ENCODE measurements around the gene ITGB1BP1. TPM values are rescaled to one million over a fixed set of nuclear protein-coding genes. Genes with fewer than 3 reads are reported as not detected.

Gene ITGB1BP1
- total RNA-seq, 4 donors from 2014 or later: 14.3 to 39.1 (median 32.6) TPM

DNA sequence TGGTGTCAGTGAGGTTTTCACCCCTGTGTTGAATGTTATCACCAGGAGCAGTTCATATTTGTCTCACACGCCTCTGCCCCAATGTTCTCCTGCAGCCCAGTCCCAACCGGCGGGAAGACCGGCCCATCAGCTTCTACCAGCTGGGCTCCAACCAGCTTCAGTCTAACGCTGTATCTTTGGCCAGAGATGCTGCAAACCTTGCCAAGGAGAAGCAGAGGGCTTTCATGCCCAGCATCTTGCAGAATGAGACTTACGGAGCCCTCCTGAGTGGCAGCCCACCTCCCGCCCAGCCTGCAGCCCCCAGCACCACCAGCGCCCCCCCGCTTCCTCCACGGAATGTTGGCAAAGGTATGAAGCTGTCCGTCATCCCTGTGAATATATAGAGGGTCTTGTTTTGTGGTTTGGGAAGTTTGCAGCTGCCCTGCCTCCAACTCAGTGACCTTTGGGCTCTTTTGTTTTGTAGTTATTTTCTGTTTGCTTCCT, 35.1 kb downstream of the ITGB1BP1 start:
- H3K9me3 ChIP-seq: no peaks in the 10 kb centered on the region
- no peaks in the 10 kb centered on the region for H3K27me3 ChIP-seq
- WGBS, 2 donors: 78 to 94% methylated on average over 4 to 9 of the region's 11 CpGs
- no peak for DNase-seq
- H3K4me1 ChIP-seq: peaks cover 0 to 28% (median 11%) of the 10 kb centered on the region in 3 donors
- TF ChIP-seq, protein P1, sequence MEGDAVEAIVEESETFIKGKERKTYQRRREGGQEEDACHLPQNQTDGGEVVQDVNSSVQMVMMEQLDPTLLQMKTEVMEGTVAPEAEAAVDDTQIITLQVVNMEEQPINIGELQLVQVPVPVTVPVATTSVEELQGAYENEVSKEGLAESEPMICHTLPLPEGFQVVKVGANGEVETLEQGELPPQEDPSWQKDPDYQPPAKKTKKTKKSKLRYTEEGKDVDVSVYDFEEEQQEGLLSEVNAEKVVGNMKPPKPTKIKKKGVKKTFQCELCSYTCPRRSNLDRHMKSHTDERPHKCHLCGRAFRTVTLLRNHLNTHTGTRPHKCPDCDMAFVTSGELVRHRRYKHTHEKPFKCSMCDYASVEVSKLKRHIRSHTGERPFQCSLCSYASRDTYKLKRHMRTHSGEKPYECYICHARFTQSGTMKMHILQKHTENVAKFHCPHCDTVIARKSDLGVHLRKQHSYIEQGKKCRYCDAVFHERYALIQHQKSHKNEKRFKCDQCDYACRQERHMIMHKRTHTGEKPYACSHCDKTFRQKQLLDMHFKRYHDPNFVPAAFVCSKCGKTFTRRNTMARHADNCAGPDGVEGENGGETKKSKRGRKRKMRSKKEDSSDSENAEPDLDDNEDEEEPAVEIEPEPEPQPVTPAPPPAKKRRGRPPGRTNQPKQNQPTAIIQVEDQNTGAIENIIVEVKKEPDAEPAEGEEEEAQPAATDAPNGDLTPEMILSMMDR (IDR thresholded peaks at IDR 0.05): no peak
- no peak for TF ChIP-seq POLR2A (IDR thresholded peaks at IDR 0.05)
- peaks cover 0 to 73% (median 0%) of the 10 kb centered on the region in 3 donors for H3K36me3 ChIP-seq
- no peak overlapping the region for H3K4me3 ChIP-seq
- no peak overlapping the region for H3K27ac ChIP-seq
- intact Hi-C loops (cut with DNase I): no loop called here

DNA sequence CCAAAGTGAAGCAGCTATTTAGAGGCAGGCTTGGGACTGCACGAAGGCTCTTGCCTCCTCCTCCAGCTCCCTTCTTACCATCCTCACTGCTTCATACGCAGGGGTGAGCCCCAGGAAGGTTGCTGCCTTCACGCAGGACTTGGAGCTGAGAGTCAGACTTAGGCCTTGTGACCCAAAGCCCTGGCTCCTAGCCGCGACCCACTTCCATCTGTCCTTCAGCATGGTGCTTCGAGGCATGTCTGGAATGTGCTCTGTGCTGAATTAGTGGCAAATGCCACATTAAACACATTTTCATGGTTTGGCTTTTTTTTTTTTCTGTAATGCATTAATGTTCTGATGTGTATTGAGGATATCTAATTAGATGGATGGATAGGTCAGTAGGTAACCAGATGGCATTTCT, 37.5 kb downstream of the ITGB1BP1 start:
- no peak for DNase-seq
- Histone ChIP-seq H3K27ac (no peak overlapping the region), H3K27me3 (no peaks in the 10 kb centered on the region), H3K4me3 (no peak overlapping the region), H3K4me1 (peaks cover 4 to 31% (median 21%) of the 10 kb centered on the region in 3 donors), H3K9me3 (no peaks in the 10 kb centered on the region), H3K36me3 (peaks cover 0 to 71% (median 0%) of the 10 kb centered on the region in 3 donors)
- TF ChIP-seq, protein P1 (IDR thresholded peaks at IDR 0.05): no peak
- TF ChIP-seq POLR2A (IDR thresholded peaks at IDR 0.05): no peak
- intact Hi-C loops (cut with DNase I): no loop called here
- WGBS, 2 donors: 75 to 87% methylated on average over 6 of the region's 6 CpGs

DNA sequence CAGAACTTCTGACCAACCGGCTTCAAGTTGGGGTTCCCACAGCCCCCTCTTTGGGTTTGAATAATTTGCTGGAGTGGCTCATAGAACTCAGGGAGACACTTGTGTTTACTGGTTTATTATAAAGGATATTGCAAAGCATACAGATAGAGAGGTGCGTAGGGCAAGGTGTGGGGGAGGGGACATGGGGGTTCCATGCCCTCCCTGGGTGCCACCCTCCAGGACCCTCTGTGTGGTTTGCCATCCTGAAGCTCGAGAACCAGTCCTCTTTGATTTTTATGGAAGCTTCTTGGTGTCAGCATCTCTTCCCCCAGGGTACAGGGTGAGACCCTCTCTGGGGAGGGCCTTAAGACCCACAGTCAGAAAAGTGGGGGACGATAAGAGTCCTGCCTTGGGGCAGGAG, 38.8 kb downstream of the ITGB1BP1 start:
- TF ChIP-seq, protein P1 (IDR thresholded peaks at IDR 0.05): no peak
- no peak for TF ChIP-seq POLR2A (IDR thresholded peaks at IDR 0.05)
- H3K27ac ChIP-seq: no peak overlapping the region

DNA sequence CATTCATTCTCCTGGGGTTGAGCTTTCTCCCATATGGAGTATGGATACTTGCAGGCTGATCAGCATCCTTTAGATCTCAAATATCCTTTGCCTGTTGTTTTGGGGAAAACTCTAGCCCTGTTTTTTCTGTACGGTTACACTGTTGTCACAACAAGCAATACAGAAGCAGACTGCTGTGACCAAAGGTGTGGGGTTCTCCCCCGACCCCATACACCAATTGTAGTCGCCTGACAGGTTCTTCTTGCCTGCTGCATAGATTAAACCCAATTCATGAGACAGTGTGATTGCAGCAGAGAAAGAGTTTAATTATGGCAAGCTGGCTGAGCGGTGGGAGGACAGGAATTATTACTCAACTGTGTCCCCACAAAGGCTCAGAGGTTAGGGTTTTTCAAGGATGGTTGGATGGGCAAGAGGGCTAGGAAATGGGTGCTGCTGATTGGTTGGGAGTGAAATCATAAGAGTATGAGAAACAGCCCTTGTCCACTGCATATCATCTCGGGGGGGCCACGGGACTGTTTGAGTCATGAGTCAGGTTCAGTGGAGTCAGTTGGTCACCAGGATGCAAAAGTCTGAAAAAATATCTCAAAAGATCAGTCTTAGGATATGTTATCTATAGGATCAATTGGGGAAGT, 40.6 kb downstream of the ITGB1BP1 start:
- Histone ChIP-seq H3K27me3 (no peaks in the 10 kb centered on the region), H3K27ac (no peak overlapping the region), H3K36me3 (peaks cover 0 to 60% (median 0%) of the 10 kb centered on the region in 3 donors), H3K4me3 (no peak overlapping the region), H3K4me1 (peaks cover 7 to 57% (median 39%) of the 10 kb centered on the region in 3 donors), H3K9me3 (no peaks in the 10 kb centered on the region)
- DNase-seq: no peak
- no peak for TF ChIP-seq POLR2A (IDR thresholded peaks at IDR 0.05)
- TF ChIP-seq, protein P1 (IDR thresholded peaks at IDR 0.05): no peak
- WGBS, 2 donors: 77 to 81% methylated on average over 4 to 6 of the region's 6 CpGs
- intact Hi-C loops (cut with DNase I): no loop called here

More for the DNA sequence above, 38.8 kb downstream of the ITGB1BP1 start:
- intact Hi-C loops (cut with DNase I): no loop called here
- H3K9me3 ChIP-seq: no peaks in the 10 kb centered on the region
- peaks cover 7 to 41% (median 26%) of the 10 kb centered on the region in 3 donors for H3K4me1 ChIP-seq
- H3K27me3 ChIP-seq: no peaks in the 10 kb centered on the region
- H3K4me3 ChIP-seq: no peak overlapping the region
- 90 to 91% methylated on average over 3 to 4 of the region's 4 CpGs for WGBS, 2 donors
- peaks cover 0 to 60% (median 0%) of the 10 kb centered on the region in 3 donors for H3K36me3 ChIP-seq
- DNase-seq: no peak
